ENCODE data around the gene VN1R4.
"Not testable (repeated sequence)": the region's sequence is repeated elsewhere in the genome, so short reads cannot be mapped to it uniquely, and the experiment has no call there.

Gene VN1R4

DNA sequence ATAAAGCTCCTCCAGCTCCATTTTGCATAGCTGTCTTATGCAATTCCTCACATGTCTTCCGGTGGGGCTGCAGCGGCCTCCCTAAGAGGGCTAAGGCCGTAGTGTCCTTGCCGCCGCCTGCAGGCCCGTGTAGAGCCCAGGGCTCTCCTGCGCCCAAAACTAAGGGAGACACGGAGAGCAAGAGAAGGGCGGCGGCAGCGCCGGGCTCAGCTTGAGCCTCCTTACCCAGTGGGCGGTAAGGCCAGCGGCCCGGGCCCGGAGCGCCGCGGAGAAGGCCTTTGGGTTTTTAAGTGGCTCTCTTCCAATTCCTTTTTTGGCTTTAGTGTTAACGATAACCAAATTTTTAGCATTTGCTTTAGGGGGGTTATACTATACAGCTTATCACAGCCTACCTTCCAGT lies 42.9 kb downstream of the VN1R4 start:
- TF ChIP-seq, protein P1, sequence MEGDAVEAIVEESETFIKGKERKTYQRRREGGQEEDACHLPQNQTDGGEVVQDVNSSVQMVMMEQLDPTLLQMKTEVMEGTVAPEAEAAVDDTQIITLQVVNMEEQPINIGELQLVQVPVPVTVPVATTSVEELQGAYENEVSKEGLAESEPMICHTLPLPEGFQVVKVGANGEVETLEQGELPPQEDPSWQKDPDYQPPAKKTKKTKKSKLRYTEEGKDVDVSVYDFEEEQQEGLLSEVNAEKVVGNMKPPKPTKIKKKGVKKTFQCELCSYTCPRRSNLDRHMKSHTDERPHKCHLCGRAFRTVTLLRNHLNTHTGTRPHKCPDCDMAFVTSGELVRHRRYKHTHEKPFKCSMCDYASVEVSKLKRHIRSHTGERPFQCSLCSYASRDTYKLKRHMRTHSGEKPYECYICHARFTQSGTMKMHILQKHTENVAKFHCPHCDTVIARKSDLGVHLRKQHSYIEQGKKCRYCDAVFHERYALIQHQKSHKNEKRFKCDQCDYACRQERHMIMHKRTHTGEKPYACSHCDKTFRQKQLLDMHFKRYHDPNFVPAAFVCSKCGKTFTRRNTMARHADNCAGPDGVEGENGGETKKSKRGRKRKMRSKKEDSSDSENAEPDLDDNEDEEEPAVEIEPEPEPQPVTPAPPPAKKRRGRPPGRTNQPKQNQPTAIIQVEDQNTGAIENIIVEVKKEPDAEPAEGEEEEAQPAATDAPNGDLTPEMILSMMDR (conservative IDR thresholded peaks at IDR 0.05; ENCODE audit: low read length), result no peak
- no peak for DNase-seq (ENCODE audit: low read depth)
- no peak overlapping the region for H3K4me3 ChIP-seq (ENCODE audit: low read length)

DNA sequence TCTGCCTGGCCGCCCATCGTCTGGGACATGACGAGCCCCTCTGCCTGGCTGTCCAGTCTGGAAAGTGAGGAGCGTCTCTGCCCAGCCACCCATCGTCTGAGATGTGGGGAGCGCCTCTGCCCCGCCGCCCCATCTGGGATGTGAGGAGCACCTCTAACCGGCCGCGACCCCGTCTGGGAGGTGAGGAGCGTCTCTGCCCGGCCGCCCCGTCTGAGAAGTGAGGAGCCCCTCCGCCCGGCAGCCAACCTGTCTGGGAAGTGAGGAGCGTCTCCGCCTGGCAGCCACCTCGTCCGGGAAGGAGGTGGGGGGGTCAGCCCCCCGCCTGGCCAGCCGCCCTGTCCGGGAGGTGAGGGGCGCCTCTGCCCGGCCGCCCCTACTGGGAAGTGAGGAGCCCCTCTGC lies 44.8 kb downstream of the VN1R4 start:
- not testable (repeated sequence) for DNase-seq (ENCODE audit: low read depth); H3K4me3 ChIP-seq (ENCODE audit: low read length)

All from AG10803 (cell line).